SK-N-SH (cell line): ENCODE measurements around the gene ZNF484. TPM values are rescaled to one million over a fixed set of nuclear protein-coding genes. Genes with fewer than 3 reads are reported as not detected.

Experiments
- polyA plus RNA-seq, 3 experiments: library from polyadenylated mRNA; depleted of rRNA; stranded (reverse); fragments of >200 nt; gene quantifications; 2 replicates each; pipeline ENCODE4 v1.2.3, GENCODE V29; 2012
- small RNA-seq, 7 experiments: library from RNA; depleted of rRNA; stranded (forward); fragments of <200 nt; gene quantifications; one replicate each; pipeline ENCODE3, GENCODE V24; 2012

ZNF484 gene
- polyA plus RNA-seq, 1 of the 3 experiments (the other 2 are of a cell fraction), result 0.79 TPM

Small RNA genes within 50 kb of the gene (small RNA-seq; reads per million reads assigned to genes)
- 0 reads per million in 7 experiments for gene RNU6-714P

Other genes starting within 250 kb of the ZNF484 start
- 16.5 and 20.2 TPM in 2 replicates for gene IPPK, start 207.9 kb downstream of the ZNF484 start, polyA plus RNA-seq (2012; rRNA removed)
- 18.7 and 19.6 TPM in 2 replicates for gene BICD2, start 113.2 kb downstream of the ZNF484 start, polyA plus RNA-seq (2012; rRNA removed)
- gene FGD3, start 69.5 kb upstream of the ZNF484 start, polyA plus RNA-seq (2012; rRNA removed), result not detected in 2 replicates
- 0.49 and 0.67 TPM in 2 replicates for gene SUSD3, start 180.7 kb upstream of the ZNF484 start, polyA plus RNA-seq (2012; rRNA removed)
- 141 and 165 TPM in 2 replicates for gene CARD19, start 218.2 kb upstream of the ZNF484 start, polyA plus RNA-seq (2012; rRNA removed)